Sigmoid colon (tissue), 4 donors: ENCODE data around the gene IQCE.

Experiments
- CTCF ChIP-seq, 4 experiments: fragments of 450-650 bp in 3 of 4; fragments of 200-600 bp in 1 of 4; IDR thresholded peaks; one replicate each; pipeline ENCODE4 v1.5.1; 2016 to 2019; ENCODE audit warnings: antibody characterized with exemption in 4 of 4, mild to moderate bottlenecking in 3 of 4, moderate library complexity in 2 of 4
- EP300 ChIP-seq, 4 donors: sonication (generic); formaldehyde crosslinking; IDR thresholded peaks; one replicate each; pipeline ENCODE4 v1.6.1; 2017; ENCODE audit warnings: antibody characterized with exemption in 4 of 4
- POLR2A ChIP-seq, 2 donors: fragments of 450-650 bp; IDR thresholded peaks; one replicate each; pipeline ENCODE4 v1.6.1; 2016; ENCODE audit warnings: antibody characterized with exemption in 2 of 2, mild to moderate bottlenecking in 2 of 2, moderate library complexity in 2 of 2
- POLR2AphosphoS5 ChIP-seq, 4 donors: sonication (generic); formaldehyde crosslinking; IDR thresholded peaks; one replicate each; pipeline ENCODE4 v1.6.1; 2017; ENCODE audit warnings: antibody characterized with exemption in 4 of 4

- TF ChIP-seq CTCF (IDR thresholded peaks at IDR 0.05) (no peak), POLR2A (IDR thresholded peaks at IDR 0.05) (no peak), POLR2AphosphoS5 (IDR thresholded peaks at IDR 0.05) (no peak), EP300 (IDR thresholded peaks at IDR 0.05) (no peak)
These were observed 93.3 kb downstream of the IQCE start for GRCh38 chr7:2651847-2652735.
